DMS153 treated with DMSO at 0.1 percent for 48 hours (cell line): Measurements from ENCODE around the gene TTC7B.
A peak's percentile ranks its signal among the peaks of the same experiment; 100 is the strongest.

Source experiments
- DNase-seq: peaks from one replicate; lab custom pipeline; 2025; ENCODE audit not compliant: unreplicated experiment; lab: John Stamatoyannopoulos, UW

The TTC7B gene

GRCh38 chr14:90561920-90562319 lies 254.3 kb downstream of the TTC7B start:
- no peak for DNase-seq

GRCh38 chr14:90560991-90561390 lies 255.2 kb downstream of the TTC7B start:
- no peak for DNase-seq

GRCh38 chr14:90560558-90560957 lies 255.7 kb downstream of the TTC7B start:
- DNase-seq, result no peak

- no peak for DNase-seq
Measured at GRCh38 chr14:90559811-90560492, 256.3 kb downstream of the TTC7B start.

- DNase-seq, result no peak
Measured at GRCh38 chr14:90558983-90559590, 257.1 kb downstream of the TTC7B start.

GRCh38 chr14:90558041-90558982 lies 257.9 kb downstream of the TTC7B start:
- no peak for DNase-seq

- DNase-seq, result no peak
Measured at GRCh38 chr14:90557516-90557915, 258.7 kb downstream of the TTC7B start.

GRCh38 chr14:90556666-90557450 lies 259.4 kb downstream of the TTC7B start:
- DNase-seq, result no peak

GRCh38 chr14:90556012-90556477 lies 260.2 kb downstream of the TTC7B start:
- no peak for DNase-seq

GRCh38 chr14:90555126-90556011 lies 260.9 kb downstream of the TTC7B start:
- DNase-seq, result no peak

GRCh38 chr14:90554341-90554740 lies 261.9 kb downstream of the TTC7B start:
- DNase-seq, result peak; percentile 52

GRCh38 chr14:90553921-90554336 lies 262.3 kb downstream of the TTC7B start:
- no peak for DNase-seq

GRCh38 chr14:90553298-90553920 lies 262.8 kb downstream of the TTC7B start:
- no peak for DNase-seq

- DNase-seq, result no peak
Measured at GRCh38 chr14:90552465-90553297, 263.5 kb downstream of the TTC7B start.

GRCh38 chr14:90551733-90552464 lies 264.3 kb downstream of the TTC7B start:
- no peak for DNase-seq

GRCh38 chr14:90551070-90551704 lies 265.0 kb downstream of the TTC7B start:
- no peak for DNase-seq
